GM18909 (cell line): ENCODE measurements around the gene KIRREL3.
"Not testable (repeated sequence)": the region's sequence is repeated elsewhere in the genome, so short reads cannot be mapped to it uniquely, and the experiment has no call there.

Source experiments
- ATAC-seq: cut with Tn5 transposase; IDR thresholded peaks from one replicate; pipeline ENCODE4 v1.9.1; 2021; ENCODE audit warnings: mild to moderate bottlenecking; ENCODE audit not compliant: unreplicated experiment, poor library complexity

The KIRREL3 gene

GRCh38 chr11:126390272-126390867 lies 610.2 kb downstream of the KIRREL3 start:
- no peak for ATAC-seq

GRCh38 chr11:126387857-126388256 lies 612.7 kb downstream of the KIRREL3 start:
- ATAC-seq = no peak

- ATAC-seq = not testable (repeated sequence)
These were observed 613.9 kb downstream of the KIRREL3 start for GRCh38 chr11:126386729-126387071.

- ATAC-seq = no peak
These were observed 614.4 kb downstream of the KIRREL3 start for GRCh38 chr11:126385991-126386728.

GRCh38 chr11:126384449-126385070 lies 616.0 kb downstream of the KIRREL3 start:
- no peak for ATAC-seq

GRCh38 chr11:126383339-126384335 lies 616.9 kb downstream of the KIRREL3 start:
- ATAC-seq = no peak

GRCh38 chr11:126382641-126383040 lies 617.9 kb downstream of the KIRREL3 start:
- not testable (repeated sequence) for ATAC-seq

GRCh38 chr11:126381960-126382359 lies 618.6 kb downstream of the KIRREL3 start:
- ATAC-seq = not testable (repeated sequence)

GRCh38 chr11:126380909-126381308 lies 619.7 kb downstream of the KIRREL3 start:
- ATAC-seq = no peak

GRCh38 chr11:126378763-126379162 lies 621.8 kb downstream of the KIRREL3 start:
- ATAC-seq = no peak

GRCh38 chr11:126375726-126376125 lies 624.8 kb downstream of the KIRREL3 start:
- no peak for ATAC-seq

- ATAC-seq = not testable (repeated sequence)
These were observed 625.8 kb downstream of the KIRREL3 start for GRCh38 chr11:126374562-126375300.

- ATAC-seq = not testable (repeated sequence)
These were observed 627.0 kb downstream of the KIRREL3 start for GRCh38 chr11:126373389-126374066.
